ENCODE results near the gene GSTP1. TPM values are rescaled to one million over a fixed set of nuclear protein-coding genes. Genes with fewer than 3 reads are reported as not detected.
"Not testable (repeated sequence)": the region's sequence is repeated elsewhere in the genome, so short reads cannot be mapped to it uniquely, and the experiment has no call there.

The GSTP1 gene
- total RNA-seq, 4 donors from 2014 or later = 514 to 845 (median 628) TPM

- no peak for ATAC-seq
- no peaks in the 10 kb centered on the region for H3K36me3 ChIP-seq
- H3K4me3 ChIP-seq = no peak overlapping the region
- H3K4me1 ChIP-seq = no peaks in the 10 kb centered on the region
- no peaks in the 10 kb centered on the region for H3K9me3 ChIP-seq
- no peak for TF ChIP-seq CTCF (IDR thresholded peaks at IDR 0.05)
- no peak for TF ChIP-seq POLR2A (IDR thresholded peaks at IDR 0.05)
- no peak for TF ChIP-seq EP300 (IDR thresholded peaks at IDR 0.05)
- no peaks in the 10 kb centered on the region for H3K27me3 ChIP-seq
- WGBS, 2 donors (ENCODE audit: low coverage in 1 of 2) = 88 to 92% methylated on average over 1 of the region's 1 CpG
- H3K27ac ChIP-seq = no peak overlapping the region
Measured at GRCh38 chr11:67596753-67597300, 13.2 kb downstream of the GSTP1 start.

GRCh38 chr11:67597458-67597857 lies 13.8 kb downstream of the GSTP1 start:
- not testable (repeated sequence) for H3K4me1 ChIP-seq, H3K27ac ChIP-seq, H3K27me3 ChIP-seq, ATAC-seq, H3K4me3 ChIP-seq, H3K36me3 ChIP-seq, H3K9me3 ChIP-seq
- WGBS, 2 donors (ENCODE audit: low coverage in 1 of 2) = 86% methylated on average over 1 of the region's 3 CpGs; no CpG with 5 or more reads in 1 of the 2 donors

- H3K27ac ChIP-seq, H3K36me3 ChIP-seq, H3K9me3 ChIP-seq, H3K4me3 ChIP-seq, H3K27me3 ChIP-seq, ATAC-seq, H3K4me1 ChIP-seq: not testable (repeated sequence)
- no CpG with 5 or more reads among the region's 26 CpGs for WGBS, 2 donors (ENCODE audit: low coverage in 1 of 2)
Measured at GRCh38 chr11:67597963-67598362, 14.4 kb downstream of the GSTP1 start.

GRCh38 chr11:67599149-67599548 lies 15.5 kb downstream of the GSTP1 start:
- H3K36me3 ChIP-seq = no peaks in the 10 kb centered on the region
- H3K4me1 ChIP-seq = no peaks in the 10 kb centered on the region
- TF ChIP-seq POLR2AphosphoS5 (IDR thresholded peaks at IDR 0.05) = no peak
- H3K4me3 ChIP-seq = no peak overlapping the region
- H3K27ac ChIP-seq = no peak overlapping the region
- H3K27me3 ChIP-seq = no peaks in the 10 kb centered on the region
- WGBS, 2 donors (ENCODE audit: low coverage in 1 of 2) = no CpG with 5 or more reads among the region's 1 CpG
- ATAC-seq = no peak
- no peaks in the 10 kb centered on the region for H3K9me3 ChIP-seq

- no peak for ATAC-seq
- TF ChIP-seq EP300 (IDR thresholded peaks at IDR 0.05) (no peak), POLR2A (IDR thresholded peaks at IDR 0.05) (no peak), CTCF (IDR thresholded peaks at IDR 0.05) (no peak), POLR2AphosphoS5 (IDR thresholded peaks at IDR 0.05) (no peak)
- H3K4me3 ChIP-seq = no peak overlapping the region
- H3K9me3 ChIP-seq = no peaks in the 10 kb centered on the region
- peaks cover 0 to 4% (median 0%) of the 10 kb centered on the region in 3 donors for H3K4me1 ChIP-seq
- WGBS, 2 donors (ENCODE audit: low coverage in 1 of 2) = 45 to 61% methylated on average over 3 to 6 of the region's 7 CpGs
- no peak overlapping the region for H3K27ac ChIP-seq
- H3K36me3 ChIP-seq = no peaks in the 10 kb centered on the region
- no peaks in the 10 kb centered on the region for H3K27me3 ChIP-seq
Measured at GRCh38 chr11:67600324-67601029, 16.9 kb downstream of the GSTP1 start.

- 86 to 95% methylated on average over 4 to 5 of the region's 7 CpGs for WGBS, 2 donors (ENCODE audit: low coverage in 1 of 2)
- H3K27ac ChIP-seq = no peak overlapping the region
Measured at GRCh38 chr11:67601098-67601497, 17.5 kb downstream of the GSTP1 start.

GRCh38 chr11:67604119-67604518 lies 20.5 kb downstream of the GSTP1 start:
- not testable (repeated sequence) for H3K27ac ChIP-seq, H3K27me3 ChIP-seq, H3K4me3 ChIP-seq, ATAC-seq, H3K36me3 ChIP-seq, H3K9me3 ChIP-seq
- peaks cover 0 to 34% (median 13%) of the 10 kb centered on the region in 3 donors for H3K4me1 ChIP-seq
- 80% methylated on average over 1 to 2 of the region's 4 CpGs for WGBS, 2 donors (ENCODE audit: low coverage in 1 of 2)

More at GRCh38 chr11:67601098-67601497, 17.5 kb downstream of the GSTP1 start:
- Histone ChIP-seq H3K36me3 (no peaks in the 10 kb centered on the region), H3K9me3 (no peaks in the 10 kb centered on the region), H3K4me3 (no peak overlapping the region), H3K27me3 (no peaks in the 10 kb centered on the region), H3K4me1 (peaks cover 0 to 10% (median 2%) of the 10 kb centered on the region in 3 donors)
- TF ChIP-seq EP300 (IDR thresholded peaks at IDR 0.05) (no peak), CTCF (IDR thresholded peaks at IDR 0.05) (no peak), POLR2A (IDR thresholded peaks at IDR 0.05) (no peak), POLR2AphosphoS5 (IDR thresholded peaks at IDR 0.05) (no peak)
- no peak for ATAC-seq
